Keratinocyte (primary cell): ENCODE data around the gene MBLAC1. TPM values are rescaled to one million over a fixed set of nuclear protein-coding genes. Genes with fewer than 3 reads are reported as not detected.

Experiments
- DNase-seq: peaks from one replicate; pipeline ENCODE4 v3.0.0-alpha.2; 2011; ENCODE audit warnings: low read depth, missing footprints, low spot score
- FAIRE-seq: peaks from 2 replicates; lab custom pipeline; 2011; peaks lifted over from hg19 to GRCh38; lab: Jason Lieb, UNC
- H2AFZ ChIP-seq: 2 replicates; pipeline ENCODE4 v1.6.0; 2012; ENCODE audit warnings: low read length, control low read depth, inconsistent platforms; ENCODE audit not compliant: control insufficient read depth
- H3K27ac ChIP-seq: 2 replicates; pipeline ENCODE4 v1.5.1; 2011; ENCODE audit warnings: low read length; ENCODE audit not compliant: control insufficient read depth, insufficient read depth
- H3K27me3 ChIP-seq: 3 replicates; pipeline ENCODE4 v1.6.0; 2011; ENCODE audit warnings: low read length; ENCODE audit not compliant: control insufficient read depth, insufficient read depth; ENCODE audit errors: extremely low read depth
- H3K36me3 ChIP-seq, 2 experiments: 2 replicates in 1 of 2; 3 replicates in 1 of 2; pipeline ENCODE4 v1.5.1; 2011; ENCODE audit warnings: low read length in 2 of 2, mild to moderate bottlenecking in 1 of 2; ENCODE audit not compliant: control insufficient read depth in 2 of 2, insufficient read depth in 2 of 2; ENCODE audit errors: extremely low read depth in 1 of 2
- H3K4me1 ChIP-seq: 3 replicates; pipeline ENCODE4 v1.5.1; 2011; ENCODE audit warnings: low read length; ENCODE audit not compliant: control insufficient read depth, insufficient read depth; ENCODE audit errors: extremely low read depth
- H3K4me2 ChIP-seq: 3 replicates; pipeline ENCODE4 v1.6.0; 2011; ENCODE audit warnings: low read depth, low read length; ENCODE audit not compliant: control insufficient read depth, insufficient read depth; ENCODE audit errors: extremely low read depth
- H3K4me3 ChIP-seq, 3 experiments: fragments of 200-600 bp in 1 of 3; sonication (generic) in 1 of 3; 2 replicates in 2 of 3; 3 replicates in 1 of 3; pipeline ENCODE4 v1.5.1; 2011 to 2016; ENCODE audit warnings: low read length in 3 of 3, mild to moderate bottlenecking in 3 of 3, control low read depth in 2 of 3, inconsistent platforms in 1 of 3, low read depth in 1 of 3, mixed read lengths in 1 of 3, mixed run types in 1 of 3, moderate library complexity in 1 of 3; ENCODE audit not compliant: control insufficient read depth in 2 of 3, insufficient read depth in 2 of 3; ENCODE audit errors: extremely low read depth in 1 of 3
- H3K79me2 ChIP-seq: 2 replicates; pipeline ENCODE4 v1.6.0; 2012; ENCODE audit warnings: low read length; ENCODE audit not compliant: control insufficient read depth, insufficient read depth
- H3K9ac ChIP-seq: 3 replicates; pipeline ENCODE4 v1.6.0; 2011; ENCODE audit warnings: low read length; ENCODE audit not compliant: control insufficient read depth, insufficient read depth; ENCODE audit errors: extremely low read depth
- H3K9me1 ChIP-seq: 3 replicates; pipeline ENCODE4 v1.6.0; 2011; ENCODE audit warnings: low read length; ENCODE audit not compliant: control insufficient read depth, insufficient read depth; ENCODE audit errors: extremely low read depth
- H3K9me3 ChIP-seq: 2 replicates; pipeline ENCODE4 v1.5.1; 2012; ENCODE audit warnings: low read depth, low read length; ENCODE audit not compliant: control insufficient read depth
- H4K20me1 ChIP-seq: 3 replicates; pipeline ENCODE4 v1.6.0; 2011; ENCODE audit warnings: low read length; ENCODE audit not compliant: control insufficient read depth, insufficient read depth; ENCODE audit errors: extremely low read depth
- EZH2 ChIP-seq: IDR thresholded peaks from one replicate; pipeline ENCODE4 v1.6.1; 2012; ENCODE audit warnings: inconsistent platforms, mild to moderate bottlenecking, low read length, moderate library complexity
- dilution Hi-C: fragments of 300-500 bp; cut with MboI; formaldehyde crosslinking; loops from one replicate; pipeline ENCODE4 v1.7.0; 2020; ENCODE audit warnings: low sequenced_read_pairs; ENCODE audit not compliant: extremely low pct_ligation_motif_present
- polyA plus RNA-seq, 5 experiments: library from polyadenylated mRNA; depleted of rRNA in 3 of 5; stranded (reverse) in 3 of 5; stranded (forward) in 1 of 5; unstranded in 1 of 5; fragments of >200 nt; gene quantifications; 1 replicate in 1 of 5; 2 replicates in 3 of 5; 3 replicates in 1 of 5; pipeline versions ENCODE4 v1.2.1 to v1.2.3, GENCODE V29; 2011 to 2012; ENCODE audit warnings: missing spikeins in 2 of 5, low read depth in 1 of 5, low replicate concordance in 1 of 5
- TF ChIP-seq, protein P1 (sequence below), 3 experiments: IDR thresholded peaks in 1 of 3; conservative IDR thresholded peaks in 1 of 3; optimal IDR thresholded peaks in 1 of 3; 2 replicates in 2 of 3; 3 replicates in 1 of 3; pipeline versions ENCODE3 to v1.5.1; 2011; ENCODE audit warnings: low read length in 3 of 3, mild to moderate bottlenecking in 3 of 3, moderate library complexity in 2 of 3, control low read depth in 1 of 3, inconsistent platforms in 1 of 3; ENCODE audit not compliant: insufficient read depth in 2 of 3; ENCODE audit errors: extremely low read depth in 1 of 3

The MBLAC1 gene
- polyA plus RNA-seq, 1 donor (not counting 4 experiments of a cell fraction or from before 2014, with no cell fraction given), result 0.21 TPM

DNA sequence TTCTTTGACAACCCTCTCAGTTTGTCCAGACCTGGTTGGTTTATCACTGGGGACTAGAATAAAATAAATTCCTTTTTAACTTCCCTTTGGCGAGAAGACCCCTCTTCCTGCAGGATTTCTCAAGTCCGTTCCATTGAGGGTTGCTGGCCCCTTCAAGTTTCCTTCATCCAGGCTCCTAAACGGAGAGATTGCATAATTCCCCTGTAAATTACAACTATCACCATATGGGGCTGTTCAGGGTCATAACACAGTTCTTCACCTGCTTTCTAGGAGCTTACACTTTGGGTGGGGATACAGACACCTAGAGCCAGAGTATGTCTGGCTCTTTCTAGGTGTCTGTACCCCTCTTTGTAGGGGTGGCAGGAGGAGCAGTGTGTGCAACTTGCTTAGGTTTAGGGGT, 41.3 kb upstream of the MBLAC1 start:
- FAIRE-seq, result no peak
- no peak overlapping the region for H3K27ac ChIP-seq
- no peaks in the 10 kb centered on the region for H3K27me3 ChIP-seq
- dilution Hi-C loops, result no loop called here
- no peak for TF ChIP-seq EZH2
- TF ChIP-seq, protein P1, sequence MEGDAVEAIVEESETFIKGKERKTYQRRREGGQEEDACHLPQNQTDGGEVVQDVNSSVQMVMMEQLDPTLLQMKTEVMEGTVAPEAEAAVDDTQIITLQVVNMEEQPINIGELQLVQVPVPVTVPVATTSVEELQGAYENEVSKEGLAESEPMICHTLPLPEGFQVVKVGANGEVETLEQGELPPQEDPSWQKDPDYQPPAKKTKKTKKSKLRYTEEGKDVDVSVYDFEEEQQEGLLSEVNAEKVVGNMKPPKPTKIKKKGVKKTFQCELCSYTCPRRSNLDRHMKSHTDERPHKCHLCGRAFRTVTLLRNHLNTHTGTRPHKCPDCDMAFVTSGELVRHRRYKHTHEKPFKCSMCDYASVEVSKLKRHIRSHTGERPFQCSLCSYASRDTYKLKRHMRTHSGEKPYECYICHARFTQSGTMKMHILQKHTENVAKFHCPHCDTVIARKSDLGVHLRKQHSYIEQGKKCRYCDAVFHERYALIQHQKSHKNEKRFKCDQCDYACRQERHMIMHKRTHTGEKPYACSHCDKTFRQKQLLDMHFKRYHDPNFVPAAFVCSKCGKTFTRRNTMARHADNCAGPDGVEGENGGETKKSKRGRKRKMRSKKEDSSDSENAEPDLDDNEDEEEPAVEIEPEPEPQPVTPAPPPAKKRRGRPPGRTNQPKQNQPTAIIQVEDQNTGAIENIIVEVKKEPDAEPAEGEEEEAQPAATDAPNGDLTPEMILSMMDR (optimal IDR thresholded peaks at IDR 0.05 in 1 of 3, IDR thresholded peaks at IDR 0.05 in 1 of 3, conservative IDR thresholded peaks at IDR 0.05 in 1 of 3; ENCODE audit: extremely low read depth in 1 of 3, insufficient read depth in 2 of 3, low read length in 3 of 3), result no peak
- H3K9me1 ChIP-seq, result no peaks in the 10 kb centered on the region
- H3K4me1 ChIP-seq, result peaks cover 34% of the 10 kb centered on the region
- H2AFZ ChIP-seq, result no peak overlapping the region
- peaks cover 23% of the 10 kb centered on the region for H3K79me2 ChIP-seq
- DNase-seq, result no peak
- no peak overlapping the region for H3K4me2 ChIP-seq
- H3K4me3 ChIP-seq, result no peak overlapping the region
- no peaks in the 10 kb centered on the region for H4K20me1 ChIP-seq
- no peaks in the 10 kb centered on the region for H3K9me3 ChIP-seq
- peaks cover 2 to 3% of the 10 kb centered on the region in 2 experiments for H3K36me3 ChIP-seq
- H3K9ac ChIP-seq, result no peak overlapping the region

DNA sequence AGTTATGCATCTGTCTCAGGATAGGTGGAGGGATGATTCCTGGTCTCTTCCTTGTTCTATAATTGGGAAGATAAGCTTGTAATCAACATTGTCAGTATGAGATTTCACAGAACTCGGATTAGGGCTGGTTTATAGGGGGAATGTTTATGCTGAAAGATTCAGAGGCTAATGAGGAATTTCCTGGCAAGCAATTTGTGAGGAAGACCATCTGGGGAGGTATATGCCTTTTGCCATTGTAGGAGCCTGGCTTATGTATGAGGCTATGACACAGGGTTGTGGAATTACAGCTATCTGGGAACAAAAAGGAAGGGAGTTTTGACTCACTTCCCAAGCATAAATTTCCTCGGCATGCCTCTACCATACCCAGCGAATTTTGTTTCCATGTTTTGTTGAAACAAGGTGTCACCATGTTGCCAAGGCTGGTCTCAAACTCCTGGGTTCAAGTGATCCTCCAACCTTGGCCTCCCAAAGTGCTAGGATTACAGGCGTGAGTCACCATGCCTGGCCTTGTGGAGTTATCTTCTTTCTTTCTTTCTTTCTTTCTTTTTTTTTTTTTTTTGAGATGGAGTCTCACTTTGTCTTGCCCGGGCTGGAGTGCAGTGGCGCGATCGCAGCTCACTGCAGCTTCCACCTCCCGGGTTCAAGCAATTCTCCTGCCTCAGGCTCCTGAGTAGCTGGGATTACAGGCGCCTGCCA, 39.6 kb upstream of the MBLAC1 start:
- DNase-seq, result peak; percentile 48
- Histone ChIP-seq H2AFZ (peak overlapping the region; percentile 59), H3K4me3 (no peak overlapping the region)

More for the DNA sequence above, 39.6 kb upstream of the MBLAC1 start:
- Histone ChIP-seq H3K27me3 (no peaks in the 10 kb centered on the region), H3K9me3 (no peaks in the 10 kb centered on the region), H3K4me2 (peak overlapping the region; percentile 50), H4K20me1 (no peaks in the 10 kb centered on the region), H3K4me1 (peaks cover 30% of the 10 kb centered on the region), H3K9ac (peak overlapping the region; percentile 42), H3K36me3 (peaks cover 14 to 18% of the 10 kb centered on the region in 2 experiments), H3K9me1 (no peaks in the 10 kb centered on the region), H3K79me2 (peaks cover 15% of the 10 kb centered on the region), H3K27ac (peak overlapping the region; percentile 85)
- dilution Hi-C loops, result no loop called here
- peak; percentile 90 for FAIRE-seq
- TF ChIP-seq, protein P1 (optimal IDR thresholded peaks at IDR 0.05 in 1 of 3, IDR thresholded peaks at IDR 0.05 in 1 of 3, conservative IDR thresholded peaks at IDR 0.05 in 1 of 3; ENCODE audit: extremely low read depth in 1 of 3, insufficient read depth in 2 of 3, low read length in 3 of 3), result no peak
- TF ChIP-seq EZH2, result no peak
